GM12873 (cell line): ENCODE measurements around the gene IL17RB.

Experiments used
- CTCF ChIP-seq: IDR thresholded peaks from 2 replicates; pipeline ENCODE4 v1.5.1; 2012; ENCODE audit warnings: low read depth, mild to moderate bottlenecking, moderate library complexity, low read length, control low read depth; ENCODE audit not compliant: insufficient read depth; ENCODE audit errors: missing control alignments

The IL17RB gene

GRCh38 chr3:53803124-53803815 lies 43.1 kb upstream of the IL17RB start:
- no peak for TF ChIP-seq CTCF

DNA sequence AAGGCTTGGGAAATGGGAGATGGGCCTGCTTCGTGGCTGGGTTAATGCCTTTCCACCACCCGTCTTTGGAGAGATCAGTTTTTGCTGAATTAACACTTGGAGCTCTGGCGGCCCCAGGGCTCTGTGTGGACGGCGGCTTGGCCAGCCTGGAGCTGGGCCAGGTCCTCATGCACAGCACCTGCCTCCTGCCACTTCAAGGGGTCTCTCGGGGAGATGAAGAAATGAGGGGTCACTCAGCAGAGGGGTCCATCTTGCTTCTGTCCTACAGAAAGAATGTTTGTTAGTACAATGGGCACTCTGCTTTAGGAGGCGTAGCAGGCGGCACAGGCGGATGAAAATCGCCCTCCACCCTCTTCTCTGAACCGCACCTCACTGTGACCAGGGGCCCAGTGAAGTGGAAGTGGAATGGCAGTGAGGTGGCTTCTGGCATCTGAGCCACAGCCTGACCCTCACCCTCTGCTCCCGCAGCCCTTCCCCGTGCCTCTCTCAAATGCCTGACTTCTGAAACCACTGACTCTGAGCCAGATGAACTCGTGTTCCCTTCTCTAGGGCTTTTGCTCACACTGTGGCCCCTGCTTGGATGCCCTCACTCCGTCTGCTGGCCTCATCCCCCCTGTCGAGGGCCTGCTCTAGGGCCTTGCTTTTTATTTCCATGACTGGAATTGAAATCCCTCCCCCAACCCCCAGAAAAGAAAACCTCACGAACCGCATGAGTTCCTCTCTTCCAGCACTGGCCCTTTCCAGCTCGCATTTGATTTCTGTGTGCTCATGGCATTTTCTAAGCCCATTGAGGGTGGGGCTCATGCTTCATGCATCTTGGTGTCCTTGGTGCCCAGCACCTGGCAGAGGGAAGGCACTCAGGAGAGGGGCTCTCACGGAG lies 42.3 kb upstream of the IL17RB start:
- no peak for TF ChIP-seq CTCF

- TF ChIP-seq CTCF: no peak
Measured at GRCh38 chr3:53804697-53805462, 41.5 kb upstream of the IL17RB start.

- TF ChIP-seq CTCF: no peak
Measured at GRCh38 chr3:53805463-53806159, 40.8 kb upstream of the IL17RB start.

GRCh38 chr3:53806182-53807116 lies 39.9 kb upstream of the IL17RB start:
- no peak for TF ChIP-seq CTCF

GRCh38 chr3:53807117-53807810 lies 39.1 kb upstream of the IL17RB start:
- TF ChIP-seq CTCF: no peak
